GM12878 (cell line): ENCODE results near the gene ADGRV1. TPM values are rescaled to one million over a fixed set of nuclear protein-coding genes. Genes with fewer than 3 reads are reported as not detected.

ENCODE experiments used
- ATAC-seq: fragments of 200-7000 bp; cut with Tn5 transposase; 3 replicates; pipeline ENCODE4 v1.9.1; 2020; ENCODE audit warnings: mild to moderate bottlenecking, moderate library complexity
- BruUV-seq: library from RNA; stranded (reverse); fragments of 400-500 nt; replicated peaks from 2 replicates; lab custom pipeline; 2021; lab: Mats Ljungman, UMichigan
- CTCF ChIA-PET: fragments of 300-600 bp; sonication (Branson Sonifier 250); formaldehyde crosslinking; extraction: SDS; loops from one replicate; lab custom pipeline; 2021; ENCODE audit warnings: inconsistent platforms; lab: Yijun Ruan, JAX
- POLR2A ChIA-PET: fragments of 350-600 bp; formaldehyde crosslinking; extraction: SDS; loops from one replicate; lab custom pipeline; 2021; ENCODE audit warnings: inconsistent platforms; lab: Charles Lee
- RAD21 ChIA-PET: fragments of 300-600 bp; sonication (Branson Sonifier 250); formaldehyde crosslinking; loops from one replicate; lab custom pipeline; 2023; ENCODE audit warnings: antibody characterized with exemption; ENCODE audit not compliant: unreplicated experiment; lab: Charles Lee
- SMC1A ChIA-PET: fragments of 300-600 bp; sonication (Branson Sonifier 250); formaldehyde crosslinking; loops from one replicate; lab custom pipeline; 2023; ENCODE audit not compliant: unreplicated experiment, uncharacterized antibody; lab: Charles Lee
- DNase-seq: peaks from one replicate; pipeline ENCODE4 v3.0.0-alpha.2; 2011; ENCODE audit warnings: low read depth, low spot score
- FAIRE-seq: peaks from 3 replicates; lab custom pipeline; 2011; peaks lifted over from hg19 to GRCh38; lab: Jason Lieb, UNC
- H2AFZ ChIP-seq: 2 replicates; pipeline ENCODE4 v1.6.0; 2011; ENCODE audit warnings: low read depth, low read length, control low read depth; ENCODE audit not compliant: control insufficient read depth
- H3K27ac ChIP-seq: 2 replicates; pipeline ENCODE4 v1.5.1; 2011; ENCODE audit warnings: control low read depth; ENCODE audit not compliant: control insufficient read depth, insufficient read depth
- H3K27me3 ChIP-seq, 2 experiments: replicated peaks in 1 of 2; 2 replicates each; pipeline versions ENCODE4 v1.6.0 to v1.6.1; 2011; ENCODE audit warnings: low read length in 1 of 2; ENCODE audit not compliant: control insufficient read depth in 2 of 2, insufficient read depth in 2 of 2
- H3K36me3 ChIP-seq, 2 experiments: 2 replicates each; pipeline ENCODE4 v1.5.1; 2011; ENCODE audit warnings: low read length in 1 of 2; ENCODE audit not compliant: control insufficient read depth in 2 of 2, insufficient read depth in 2 of 2
- H3K4me1 ChIP-seq: 2 replicates; pipeline ENCODE4 v1.6.1; 2011; ENCODE audit warnings: mild to moderate bottlenecking, low read length, moderate library complexity, mixed read lengths; ENCODE audit not compliant: control insufficient read depth, insufficient read depth
- H3K4me2 ChIP-seq: 2 replicates; pipeline ENCODE4 v1.6.0; 2011; ENCODE audit warnings: control low read depth; ENCODE audit not compliant: control insufficient read depth, insufficient read depth
- H3K4me3 ChIP-seq: fragments of 200-600 bp; sonication (generic); 2 replicates; pipeline ENCODE4 v1.5.1; 2016
- H3K79me2 ChIP-seq: 2 replicates; pipeline ENCODE4 v1.6.0; 2011; ENCODE audit warnings: low read length; ENCODE audit not compliant: control insufficient read depth, insufficient read depth
- H3K9ac ChIP-seq: 2 replicates; pipeline ENCODE4 v1.8.0; 2011; ENCODE audit warnings: low read length, control low read depth, mixed read lengths; ENCODE audit not compliant: control insufficient read depth, insufficient read depth
- H3K9me3 ChIP-seq: replicated peaks from 3 replicates; pipeline ENCODE4 v1.5.1; 2011; ENCODE audit warnings: mild to moderate bottlenecking, low read length; ENCODE audit not compliant: control insufficient read depth, insufficient read depth
- H4K20me1 ChIP-seq: 2 replicates; pipeline ENCODE4 v1.6.0; 2011; ENCODE audit not compliant: control insufficient read depth, insufficient read depth
- ATF3 ChIP-seq: IDR thresholded peaks from 2 replicates; pipeline ENCODE4 v1.6.1; 2011; ENCODE audit warnings: low read depth, mild to moderate bottlenecking, low read length, moderate library complexity, borderline replicate concordance; ENCODE audit errors: extremely low read depth
- BACH1 ChIP-seq: fragments of 450-650 bp; IDR thresholded peaks from 2 replicates; pipeline ENCODE4 v1.6.1; 2017; ENCODE audit warnings: mild to moderate bottlenecking, borderline replicate concordance
- BCL11A ChIP-seq: IDR thresholded peaks from 2 replicates; pipeline ENCODE4 v1.6.1; 2011; ENCODE audit warnings: low read depth, low read length
- CEBPB ChIP-seq, 2 experiments: fragments of 150-350 bp in 1 of 2; IDR thresholded peaks; 2 replicates each; pipeline ENCODE4 v1.6.1; 2012 to 2014; ENCODE audit warnings: low read depth in 2 of 2, low read length in 2 of 2, borderline replicate concordance in 1 of 2, inconsistent platforms in 1 of 2
- CHD1 ChIP-seq: IDR thresholded peaks from 2 replicates; pipeline ENCODE4 v1.6.1; 2012; ENCODE audit warnings: low read depth, low read length, improper control_type of control experiment
- CREB1 ChIP-seq: IDR thresholded peaks from 2 replicates; pipeline ENCODE4 v1.6.1; 2012; ENCODE audit warnings: low read depth, mild to moderate bottlenecking, inconsistent platforms
- EED ChIP-seq: sonication (generic); IDR thresholded peaks from 2 replicates; pipeline ENCODE4 v1.6.1; 2016; ENCODE audit warnings: antibody characterized with exemption, low read depth
- GABPA ChIP-seq: IDR thresholded peaks from 2 replicates; pipeline ENCODE4 v1.6.1; 2014; ENCODE audit warnings: antibody characterized with exemption, low read depth, mild to moderate bottlenecking, inconsistent platforms
- MTA2 ChIP-seq: fragments of 450-650 bp; IDR thresholded peaks from 2 replicates; pipeline ENCODE4 v1.6.1; 2016; ENCODE audit warnings: low read depth, mild to moderate bottlenecking, moderate library complexity
- NFIC ChIP-seq: IDR thresholded peaks from 2 replicates; pipeline ENCODE4 v1.6.1; 2012; ENCODE audit warnings: low read depth, mild to moderate bottlenecking, inconsistent platforms, low read length, moderate library complexity
- NR2C1 ChIP-seq: fragments of 450-650 bp; IDR thresholded peaks from 2 replicates; pipeline ENCODE4 v1.6.1; 2017; ENCODE audit warnings: antibody characterized with exemption, mild to moderate bottlenecking, moderate library complexity
- POLR2AphosphoS2 ChIP-seq: IDR thresholded peaks from 2 replicates; pipeline ENCODE4 v1.6.1; 2011; ENCODE audit warnings: low read depth, mild to moderate bottlenecking, low read length, improper control_type of control experiment, moderate library complexity
- RB1 ChIP-seq: fragments of 450-650 bp; formaldehyde crosslinking; IDR thresholded peaks from 2 replicates; pipeline ENCODE4 v1.6.1; 2017; ENCODE audit warnings: mild to moderate bottlenecking, borderline replicate concordance
- RBBP5 ChIP-seq: fragments of 200-600 bp; sonication (generic); conservative IDR thresholded peaks from 2 replicates; pipeline ENCODE4 v1.6.1; 2016
- SREBF2 ChIP-seq: IDR thresholded peaks from 2 replicates; pipeline ENCODE4 v1.6.1; 2012; ENCODE audit warnings: mild to moderate bottlenecking, low read length
- STAT1 ChIP-seq: fragments of 450-650 bp; conservative IDR thresholded peaks from 2 replicates; pipeline ENCODE4 v1.6.1; 2014; ENCODE audit warnings: antibody characterized with exemption, mild to moderate bottlenecking
- WRNIP1 ChIP-seq: IDR thresholded peaks from 2 replicates; pipeline ENCODE4 v1.6.1; 2011; ENCODE audit warnings: low read depth, low read length, improper control_type of control experiment, borderline replicate concordance
- ZNF207 ChIP-seq: fragments of 450-650 bp; IDR thresholded peaks from 2 replicates; pipeline ENCODE4 v1.6.1; 2014; ENCODE audit warnings: antibody characterized with exemption, mild to moderate bottlenecking, borderline replicate concordance
- ZNF274 ChIP-seq: IDR thresholded peaks from one replicate; pipeline ENCODE4 v1.8.0; 2011; ENCODE audit not compliant: insufficient read length, insufficient read depth
- WGBS: methylation state at CpG from one replicate; pipeline ENCODE4 v1.1.6; 2016; ENCODE audit warnings: low lambda C conversion rate; ENCODE audit not compliant: insufficient replicate concordance, insufficient coverage; ENCODE audit errors: missing lambda C conversion rate; 5-methylcytosine and 5-hydroxymethylcytosine counted together
- in situ Hi-C: fragments of 300-500 bp; cut with MboI; formaldehyde crosslinking; loops from 9 replicates; pipeline ENCODE4 v1.14.3; 2018; ENCODE audit warnings: mixed read lengths
- intact Hi-C: fragments of 100-400 bp; cut with micrococcal nuclease; formaldehyde crosslinking; loops from one replicate; pipeline ENCODE4 v1.14.2; 2022; ENCODE audit not compliant: unreplicated experiment
- polyA plus RNA-seq, 11 experiments: library from polyadenylated mRNA; depleted of rRNA in 4 of 11; unstranded in 6 of 11; stranded (reverse) in 5 of 11; fragments of >200 nt; fragmentation: Nextera tagmentation in 4 of 11; fragmentation: Illumina TruSeq in 1 of 11; extraction: Ambion mirVana in 4 of 11; extraction: Trizol in 1 of 11; gene quantifications; 1 replicate in 1 of 11; 2 replicates in 10 of 11; pipeline versions ENCODE4 v1.2.1 to v1.2.3, GENCODE V29; 2011 to 2016; ENCODE audit warnings: inconsistent platforms in 2 of 11, missing spikeins in 2 of 11, low read depth in 1 of 11
- total RNA-seq, 4 experiments: library from RNA; depleted of rRNA in 3 of 4; stranded (reverse); fragments of >200 nt in 3 of 4; fragmentation: Illumina TruSeq in 1 of 4; extraction: Trizol in 1 of 4; gene quantifications; 2 replicates each; pipeline versions ENCODE4 v1.2.1 to v1.2.3, GENCODE V29; 2013 to 2021
- TF ChIP-seq, protein P1 (sequence below): fragments of 150-350 bp; IDR thresholded peaks from 2 replicates; pipeline ENCODE4 v1.6.1; 2014; ENCODE audit warnings: mild to moderate bottlenecking, low read depth, low read length

The ADGRV1 gene
- total and polyA plus RNA-seq, 10 of the 15 experiments (the other 5 are each of a cell fraction or from before 2014, with no cell fraction given), result 0.04 to 8.1 (median 0.16) TPM; not detected in 1

DNA sequence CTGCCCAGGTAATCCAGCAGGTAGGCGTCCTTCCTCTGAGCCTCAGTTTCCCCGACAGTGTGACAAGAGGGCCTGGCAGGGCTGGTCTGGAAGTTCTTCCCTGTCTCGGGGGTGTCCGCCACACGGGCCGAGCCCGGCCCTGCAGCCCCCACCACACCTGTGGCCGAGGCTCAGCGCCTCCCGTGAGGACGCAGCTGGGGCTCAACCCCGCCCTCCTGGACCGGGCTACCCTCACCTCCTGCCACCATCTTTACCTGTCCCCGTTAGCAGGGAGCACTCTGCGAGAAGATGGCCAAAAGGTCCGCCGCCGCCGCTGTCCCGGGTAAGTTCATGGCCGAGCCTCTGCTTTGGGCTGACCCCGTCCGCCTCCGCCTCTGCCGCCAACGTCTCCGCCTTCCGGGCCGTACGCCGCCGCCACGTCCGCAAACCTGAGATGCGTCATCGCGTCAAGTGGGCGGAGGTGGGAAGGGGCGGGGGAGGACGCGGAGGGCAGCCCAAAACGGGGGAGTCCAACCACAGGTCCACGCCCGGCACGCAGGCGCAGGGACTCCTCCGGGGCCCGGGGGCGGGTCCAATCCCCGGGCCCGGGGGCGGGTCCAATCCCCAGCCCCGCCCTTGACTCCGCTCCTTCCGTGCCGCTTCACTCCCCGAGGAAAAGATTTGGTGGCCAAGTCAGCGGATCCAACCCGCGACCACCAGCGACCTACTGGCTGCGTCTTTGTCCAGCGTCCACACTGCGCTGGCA is 29.2 kb upstream of the ADGRV1 start, which contains the start of gene LYSMD3 (continued):
- peak; percentile 72; the same call in 1 of the 2 replicates for TF ChIP-seq BACH1
- TF ChIP-seq NR2C1, result peak; percentile 51
- peak; percentile 95 for TF ChIP-seq CREB1
- TF ChIP-seq WRNIP1, result no peak
- TF ChIP-seq ZNF207, result no peak
- TF ChIP-seq SREBF2, result no peak

DNA sequence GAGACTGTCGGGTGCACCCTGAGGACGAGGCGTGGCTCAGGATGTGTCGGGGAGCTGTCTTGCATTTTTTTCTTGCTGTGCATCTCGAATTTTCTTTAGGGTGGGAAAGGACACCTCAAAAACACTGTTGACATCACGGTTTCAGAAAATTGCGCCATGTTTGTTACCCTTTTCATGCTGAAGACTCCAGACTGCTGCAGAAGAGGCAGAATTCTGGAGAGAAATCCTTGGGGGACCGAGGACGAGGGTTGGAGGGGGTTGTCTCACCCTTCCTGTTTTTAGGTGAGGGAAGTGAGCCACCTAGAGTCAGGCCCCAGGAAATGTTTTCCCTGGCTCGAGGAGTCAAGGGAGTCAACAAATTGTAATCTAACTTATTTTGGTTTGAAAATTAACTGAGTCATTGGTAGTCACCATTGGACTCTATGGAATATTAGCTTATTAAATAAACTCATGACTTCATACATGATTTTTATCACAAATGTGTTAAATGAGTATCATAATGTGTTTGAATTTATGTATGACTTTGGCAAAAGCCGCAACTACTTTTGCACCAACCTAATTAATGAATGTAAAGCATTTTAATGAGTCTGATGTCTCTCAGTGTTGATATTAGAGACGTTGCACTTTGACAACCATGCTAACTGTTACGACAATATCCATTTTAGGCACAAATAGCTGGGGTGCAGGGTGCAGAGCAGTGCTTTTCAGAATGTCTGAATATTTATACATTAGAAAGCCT is 28.5 kb upstream of the ADGRV1 start:
- Histone ChIP-seq H3K79me2 (peaks cover 40% of the 10 kb centered on the region), H3K4me2 (peak overlapping the region; percentile 12; the same call in 1 of the 2 replicates), H2AFZ (peak overlapping the region; percentile 97), H3K36me3 (no peaks in the 10 kb centered on the region; a peak in 1 of 4 replicates), H3K9me3 (peaks cover under 1% of the 10 kb centered on the region; the same call in 1 of the 3 replicates), H3K27me3 (no peaks in the 10 kb centered on the region), H3K9ac (peak overlapping the region; percentile 71), H3K4me3 (peak overlapping the region; percentile 76), H3K4me1 (no peaks in the 10 kb centered on the region), H4K20me1 (no peaks in the 10 kb centered on the region), H3K27ac (peak overlapping the region; percentile 74)
- RAD21 ChIA-PET, result interaction anchor here (1.0 to 3.7 kb wide), 8 partner anchors 56 to 1800 kb away, joined by 3 to 43 read pairs (median 4); partner anchors contain the start of genes CETN3, MBLAC2 and POLR3G
- 5% methylated on average over 13 of the region's 13 CpGs for WGBS
- SMC1A ChIA-PET, result interaction anchor here (0.6 to 3.7 kb wide), 17 partner anchors 11 to 1264 kb away, joined by 3 to 46 read pairs (median 4); no protein-coding TSS in a partner anchor
- POLR2A ChIA-PET, result interaction anchor here (1.0 to 3.4 kb wide), 2 partner anchors 91 to 120 kb away, joined by 4 to 19 read pairs; partner anchors contain the start of gene CETN3
- in situ Hi-C loops, result loop anchor here (10.0 kb wide), 1 partner anchor 95 kb away; no protein-coding TSS in a partner anchor
- peak; percentile 51 for DNase-seq
- peak; percentile 75 for FAIRE-seq
- CTCF ChIA-PET, result interaction anchor here (0.6 to 3.8 kb wide), 25 partner anchors 11 to 264 kb away, joined by 3 to 118 read pairs (median 4); partner anchors contain the start of genes CETN3, MBLAC2 and POLR3G
- peak; percentile 64 for ATAC-seq
- intact Hi-C loops, result loop anchor here (1.0 to 5.0 kb wide), 5 partner anchors 56 to 252 kb away; partner anchors contain the start of genes CETN3, MBLAC2 and POLR3G
- TSS peak; percentile 90 for BruUV-seq
- TF ChIP-seq BACH1 (no peak), CEBPB (IDR thresholded peaks at IDR 0.05; ENCODE audit: borderline replicate concordance in 1 of 2, low read depth in 2 of 2, low read length in 2 of 2) (peak in 1 of 2 experiments; percentile 23; a peak in 1 of 4 replicates), CHD1 (no peak), EED (no peak), MTA2 (peak; percentile 48; the same call in 1 of the 2 replicates), POLR2AphosphoS2 (no peak), ATF3 (no peak), NFIC (no peak), STAT1 (no peak), ZNF274 (no peak), RBBP5 (no peak), RB1 (no peak), GABPA (no peak), BCL11A (no peak)
- TF ChIP-seq, protein P1, sequence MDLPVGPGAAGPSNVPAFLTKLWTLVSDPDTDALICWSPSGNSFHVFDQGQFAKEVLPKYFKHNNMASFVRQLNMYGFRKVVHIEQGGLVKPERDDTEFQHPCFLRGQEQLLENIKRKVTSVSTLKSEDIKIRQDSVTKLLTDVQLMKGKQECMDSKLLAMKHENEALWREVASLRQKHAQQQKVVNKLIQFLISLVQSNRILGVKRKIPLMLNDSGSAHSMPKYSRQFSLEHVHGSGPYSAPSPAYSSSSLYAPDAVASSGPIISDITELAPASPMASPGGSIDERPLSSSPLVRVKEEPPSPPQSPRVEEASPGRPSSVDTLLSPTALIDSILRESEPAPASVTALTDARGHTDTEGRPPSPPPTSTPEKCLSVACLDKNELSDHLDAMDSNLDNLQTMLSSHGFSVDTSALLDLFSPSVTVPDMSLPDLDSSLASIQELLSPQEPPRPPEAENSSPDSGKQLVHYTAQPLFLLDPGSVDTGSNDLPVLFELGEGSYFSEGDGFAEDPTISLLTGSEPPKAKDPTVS, result no peak; the same call in 1 of the 2 replicates
